NT2/D1 (cell line): ENCODE measurements around the gene AIRE.

ENCODE experiments used
- SUZ12 ChIP-seq: IDR thresholded peaks from 2 replicates; pipeline ENCODE4 v1.6.1; 2011; ENCODE audit not compliant: insufficient read length, insufficient read depth; ENCODE audit errors: extremely low read depth
- YY1 ChIP-seq: IDR thresholded peaks from 2 replicates; pipeline ENCODE4 v1.6.1; 2011; ENCODE audit not compliant: insufficient read length, insufficient read depth
- ZNF274 ChIP-seq: IDR thresholded peaks from 2 replicates; pipeline ENCODE4 v1.6.1; 2011; ENCODE audit warnings: mild to moderate bottlenecking, low read depth, low read length

- TF ChIP-seq ZNF274 (no peak), SUZ12 (no peak), YY1 (no peak)
Observed at GRCh38 chr21:44263768-44264167, 21.9 kb upstream of the AIRE start.
